ENCODE results near the gene PITPNM1. TPM values are rescaled to one million over a fixed set of nuclear protein-coding genes. Genes with fewer than 3 reads are reported as not detected.
"Not testable (repeated sequence)": the region's sequence is repeated elsewhere in the genome, so short reads cannot be mapped to it uniquely, and the experiment has no call there.

The PITPNM1 gene
- total RNA-seq, 4 donors from 2014 or later: 12.4 to 25.7 (median 19.7) TPM

DNA sequence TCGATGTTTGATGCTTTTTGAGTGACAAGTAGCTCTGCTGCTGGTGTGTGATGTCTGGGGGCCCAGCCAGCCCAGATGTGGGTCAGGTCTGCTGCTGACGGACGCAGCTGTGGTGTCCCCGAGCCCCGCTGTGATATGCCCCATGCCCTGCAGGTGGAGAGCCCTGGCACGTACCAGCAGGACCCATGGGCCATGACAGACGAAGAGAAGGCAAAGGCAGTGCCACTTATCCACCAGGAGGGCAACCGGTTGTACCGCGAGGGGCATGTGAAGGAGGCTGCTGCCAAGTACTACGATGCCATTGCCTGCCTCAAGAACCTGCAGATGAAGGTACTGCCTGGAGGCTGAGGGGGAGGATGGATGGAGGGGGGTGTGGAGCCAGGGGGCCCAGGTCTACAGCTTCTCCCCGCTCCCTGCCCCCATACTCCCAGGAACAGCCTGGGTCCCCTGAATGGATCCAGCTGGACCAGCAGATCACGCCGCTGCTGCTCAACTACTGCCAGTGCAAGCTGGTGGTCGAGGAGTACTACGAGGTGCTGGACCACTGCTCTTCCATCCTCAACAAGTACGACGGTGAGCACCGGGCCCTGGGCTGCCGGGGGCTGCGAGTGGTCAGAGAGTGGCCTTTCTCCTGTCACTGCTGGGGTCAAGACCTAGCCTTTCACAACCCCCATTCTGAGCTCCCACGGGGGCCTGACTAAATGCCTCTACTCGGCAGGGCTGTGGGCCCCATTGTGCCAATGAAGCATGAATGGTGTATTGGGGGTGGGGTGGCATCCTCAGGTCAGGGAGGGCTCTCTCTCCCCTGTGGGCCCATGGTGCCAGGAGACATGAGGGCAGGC lies 15.1 kb downstream of the PITPNM1 start:
- H3K27me3 ChIP-seq: no peaks in the 10 kb centered on the region
- DNase-seq (ENCODE audit: low spot score in 2 of 2): no peak
- 83% methylated on average over 12 of the region's 23 CpGs for WGBS
- H3K4me1 ChIP-seq: peaks cover 9% of the 10 kb centered on the region
- TF ChIP-seq, protein P1, sequence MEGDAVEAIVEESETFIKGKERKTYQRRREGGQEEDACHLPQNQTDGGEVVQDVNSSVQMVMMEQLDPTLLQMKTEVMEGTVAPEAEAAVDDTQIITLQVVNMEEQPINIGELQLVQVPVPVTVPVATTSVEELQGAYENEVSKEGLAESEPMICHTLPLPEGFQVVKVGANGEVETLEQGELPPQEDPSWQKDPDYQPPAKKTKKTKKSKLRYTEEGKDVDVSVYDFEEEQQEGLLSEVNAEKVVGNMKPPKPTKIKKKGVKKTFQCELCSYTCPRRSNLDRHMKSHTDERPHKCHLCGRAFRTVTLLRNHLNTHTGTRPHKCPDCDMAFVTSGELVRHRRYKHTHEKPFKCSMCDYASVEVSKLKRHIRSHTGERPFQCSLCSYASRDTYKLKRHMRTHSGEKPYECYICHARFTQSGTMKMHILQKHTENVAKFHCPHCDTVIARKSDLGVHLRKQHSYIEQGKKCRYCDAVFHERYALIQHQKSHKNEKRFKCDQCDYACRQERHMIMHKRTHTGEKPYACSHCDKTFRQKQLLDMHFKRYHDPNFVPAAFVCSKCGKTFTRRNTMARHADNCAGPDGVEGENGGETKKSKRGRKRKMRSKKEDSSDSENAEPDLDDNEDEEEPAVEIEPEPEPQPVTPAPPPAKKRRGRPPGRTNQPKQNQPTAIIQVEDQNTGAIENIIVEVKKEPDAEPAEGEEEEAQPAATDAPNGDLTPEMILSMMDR (IDR thresholded peaks at IDR 0.05): no peak
- TF ChIP-seq POLR2A (IDR thresholded peaks at IDR 0.05) (no peak), POLR2AphosphoS5 (IDR thresholded peaks at IDR 0.05) (no peak), EP300 (IDR thresholded peaks at IDR 0.05) (no peak)
- no peak overlapping the region for H3K27ac ChIP-seq
- no peak overlapping the region for H3K4me3 ChIP-seq
- peaks cover 72% of the 10 kb centered on the region for H3K36me3 ChIP-seq
- no peaks in the 10 kb centered on the region for H3K9me3 ChIP-seq

DNA sequence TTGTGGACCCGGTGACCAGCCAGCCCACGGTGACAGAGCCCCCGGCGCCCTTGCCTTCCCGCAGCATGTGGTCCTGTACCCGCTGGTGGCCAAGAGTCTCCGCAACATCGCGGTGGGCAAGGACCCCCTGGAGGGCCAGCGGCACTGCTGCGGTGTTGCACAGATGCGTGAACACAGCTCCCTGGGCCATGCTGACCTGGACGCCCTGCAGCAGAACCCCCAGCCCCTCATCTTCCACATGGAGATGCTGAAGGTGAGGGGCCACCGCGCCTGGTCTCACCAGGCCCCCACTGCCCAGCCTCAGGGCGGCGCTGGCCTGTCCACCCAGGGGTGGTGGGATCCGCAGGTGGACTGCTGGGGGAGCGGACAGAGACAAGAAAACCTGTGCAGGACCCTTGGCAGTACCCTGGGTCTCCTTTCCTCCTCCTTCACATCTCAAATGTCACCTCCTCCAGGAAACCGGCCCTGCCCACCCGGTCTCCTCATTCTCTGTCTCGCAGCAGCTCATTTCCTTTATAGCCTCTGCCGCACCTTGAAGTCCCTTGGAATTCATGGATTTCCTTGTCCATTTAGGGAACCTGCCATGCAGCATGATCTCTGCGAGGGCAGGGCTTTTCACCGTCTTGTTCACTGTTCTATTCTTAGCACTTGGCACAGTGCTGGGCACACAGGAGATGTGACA lies 15.8 kb downstream of the PITPNM1 start:
- no peak for DNase-seq (ENCODE audit: low spot score in 2 of 2)
- H3K27ac ChIP-seq: no peak overlapping the region
- no peaks in the 10 kb centered on the region for H3K9me3 ChIP-seq
- no peak overlapping the region for H3K4me3 ChIP-seq
- TF ChIP-seq EP300 (IDR thresholded peaks at IDR 0.05): no peak
- TF ChIP-seq POLR2A (IDR thresholded peaks at IDR 0.05): no peak
- TF ChIP-seq, protein P1 (IDR thresholded peaks at IDR 0.05): no peak
- TF ChIP-seq POLR2AphosphoS5 (IDR thresholded peaks at IDR 0.05): no peak
- WGBS: 89% methylated on average over 16 of the region's 25 CpGs
- H3K4me1 ChIP-seq: peaks cover 17% of the 10 kb centered on the region
- H3K36me3 ChIP-seq: peaks cover 65% of the 10 kb centered on the region
- no peaks in the 10 kb centered on the region for H3K27me3 ChIP-seq

DNA sequence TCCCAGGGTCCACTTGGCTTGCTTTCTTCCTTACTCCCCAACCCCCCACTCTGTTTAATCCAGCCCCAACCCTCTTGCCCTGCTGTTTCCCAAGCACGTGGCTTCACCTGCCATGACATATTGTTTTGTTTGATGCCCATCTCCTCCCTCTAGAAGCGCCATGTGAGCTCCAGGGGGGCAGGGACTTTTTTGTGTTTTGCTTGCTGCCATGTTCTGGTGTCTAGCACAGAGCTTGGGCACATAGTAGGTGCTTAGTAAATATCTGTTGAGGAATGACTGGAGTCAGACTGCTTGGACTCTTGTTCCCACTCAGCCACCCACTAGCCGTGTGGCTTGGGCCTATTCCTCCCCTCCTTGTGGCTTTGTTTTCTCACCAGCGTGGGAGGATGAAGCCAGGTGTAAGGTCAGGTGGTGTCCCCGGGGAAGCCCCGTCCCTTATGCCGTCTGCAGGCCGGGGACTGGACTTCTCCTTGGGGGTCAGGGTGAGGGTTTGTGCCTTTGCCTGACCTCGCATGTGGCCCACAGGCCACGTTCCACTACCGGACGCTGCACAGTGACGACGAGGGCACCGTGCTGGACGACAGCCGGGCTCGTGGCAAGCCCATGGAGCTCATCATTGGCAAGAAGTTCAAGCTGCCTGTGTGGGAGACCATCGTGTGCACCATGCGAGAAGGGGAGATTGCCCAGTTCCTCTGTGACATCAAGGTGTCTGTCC lies 18.5 kb downstream of the PITPNM1 start:
- H3K9me3 ChIP-seq: no peaks in the 10 kb centered on the region
- H3K27me3 ChIP-seq: no peaks in the 10 kb centered on the region
- TF ChIP-seq POLR2AphosphoS5 (IDR thresholded peaks at IDR 0.05): no peak
- no peak for TF ChIP-seq EP300 (IDR thresholded peaks at IDR 0.05)
- TF ChIP-seq, protein P1 (IDR thresholded peaks at IDR 0.05): no peak
- TF ChIP-seq POLR2A (IDR thresholded peaks at IDR 0.05): no peak
- no peak for DNase-seq (ENCODE audit: low spot score in 2 of 2)
- H3K27ac ChIP-seq: no peak overlapping the region
- peaks cover 36% of the 10 kb centered on the region for H3K4me1 ChIP-seq
- H3K4me3 ChIP-seq: no peak overlapping the region
- H3K36me3 ChIP-seq: peaks cover 38% of the 10 kb centered on the region
- WGBS: 86% methylated on average over 18 of the region's 20 CpGs

DNA sequence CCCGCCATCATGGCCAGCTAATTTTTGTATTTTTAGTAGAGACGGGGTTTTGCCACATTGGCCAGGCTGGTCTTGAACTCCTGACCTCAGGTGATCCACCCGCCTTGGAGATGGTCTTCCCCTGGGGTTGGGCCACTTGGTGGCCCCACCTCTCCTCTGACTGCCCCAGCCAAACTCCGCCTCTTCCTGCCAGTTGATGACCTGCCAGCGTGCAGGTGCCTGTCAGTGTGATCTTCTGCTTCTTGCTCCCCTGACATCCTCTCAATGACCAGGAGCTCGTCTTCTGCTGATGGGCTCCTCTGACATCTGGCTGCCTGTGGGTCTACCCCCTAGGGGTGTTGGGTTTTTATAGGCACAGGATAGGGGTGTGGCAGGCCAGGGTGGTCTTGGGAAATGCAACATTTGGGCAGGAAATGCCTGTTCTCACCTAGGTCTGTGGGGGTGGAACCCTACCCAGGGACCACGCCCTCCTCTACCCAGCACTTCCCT lies 19.2 kb downstream of the PITPNM1 start:
- H3K4me3 ChIP-seq, H3K27me3 ChIP-seq, H3K27ac ChIP-seq, H3K9me3 ChIP-seq: not testable (repeated sequence)
- peaks cover 36% of the 10 kb centered on the region for H3K4me1 ChIP-seq
- DNase-seq (ENCODE audit: low spot score in 2 of 2): peak in 1 of 2 donors; percentile 69
- WGBS: 85% methylated on average over 7 of the region's 7 CpGs
- H3K36me3 ChIP-seq: peaks cover 30% of the 10 kb centered on the region

DNA sequence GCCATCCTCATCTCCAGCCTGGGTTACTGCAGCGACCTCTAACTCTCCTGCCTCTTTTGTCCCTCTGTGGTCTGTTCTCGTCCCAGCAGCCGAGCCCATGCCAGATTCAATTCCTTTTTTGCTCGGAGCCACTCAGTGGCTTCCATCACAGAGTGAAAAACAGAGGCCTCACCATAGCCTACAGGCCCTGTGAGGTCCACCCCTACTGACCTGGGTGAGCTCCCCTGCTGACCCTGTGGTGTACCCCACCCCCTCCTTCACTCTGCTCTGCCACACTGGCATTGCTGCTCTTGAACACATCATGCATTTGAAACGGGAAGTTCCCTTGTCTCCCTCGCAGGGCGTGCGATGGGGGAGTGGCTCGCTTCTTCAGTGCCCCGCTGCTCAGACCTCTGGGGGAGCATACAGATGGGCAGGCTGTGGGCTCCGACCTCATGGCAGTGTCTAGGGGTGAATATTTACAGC lies 20.3 kb downstream of the PITPNM1 start:
- Histone ChIP-seq H3K27me3 (no peaks in the 10 kb centered on the region), H3K9me3 (no peaks in the 10 kb centered on the region), H3K4me1 (peaks cover 36% of the 10 kb centered on the region), H3K36me3 (peaks cover 20% of the 10 kb centered on the region), H3K4me3 (no peak overlapping the region), H3K27ac (no peak overlapping the region)
- peak in 1 of 2 donors; percentile 78 for DNase-seq (ENCODE audit: low spot score in 2 of 2)
- no peak for TF ChIP-seq POLR2AphosphoS5 (IDR thresholded peaks at IDR 0.05)
- 64% methylated on average over 9 of the region's 11 CpGs for WGBS
